ENCODE measurements around the gene NAA50. TPM values are rescaled to one million over a fixed set of nuclear protein-coding genes. Genes with fewer than 3 reads are reported as not detected.

Gene NAA50
- total RNA-seq, 1 donor from 2014 or later: 208 TPM

DNA sequence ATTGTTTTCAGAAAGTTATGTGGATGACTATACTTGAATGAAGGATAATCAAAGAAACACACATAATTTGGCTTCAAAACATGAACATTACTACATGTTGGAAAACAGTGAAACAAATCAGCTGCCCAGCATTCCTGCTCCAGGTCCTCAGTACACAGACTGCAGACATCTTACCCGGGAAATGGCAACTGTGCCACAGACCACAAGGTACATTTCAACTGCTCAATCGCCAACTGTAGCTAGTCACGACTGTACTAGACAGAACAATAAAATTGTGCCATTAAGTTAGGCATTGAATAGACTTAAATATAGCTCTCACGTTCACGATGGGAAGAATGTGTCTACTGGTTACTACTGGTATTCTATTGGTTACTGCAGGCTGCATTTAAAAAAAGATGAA lies 5.0 kb downstream of the NAA50 start:
- H3K4me1 Mint-ChIP-seq: peaks cover 31% of the 10 kb centered on the region
- Histone ChIP-seq H3F3A (ENCODE audit: low read depth) (peaks cover 9% of the 10 kb centered on the region), H3K4me3 (no peak overlapping the region), H3K9ac (no peak overlapping the region), H3K4me1 (peaks cover 16% of the 10 kb centered on the region), H4K20me1 (ENCODE audit: low read depth) (peaks cover 87% of the 10 kb centered on the region), H3K79me2 (ENCODE audit: low read depth) (peaks cover 99% of the 10 kb centered on the region), H2AFZ (replicated peaks) (no peak overlapping the region), H3K9me3 (ENCODE audit: low read depth) (no peaks in the 10 kb centered on the region), H3K27ac (no peak overlapping the region), H3K27me3 (no peaks in the 10 kb centered on the region), H3K36me3 (no peaks in the 10 kb centered on the region), H3K4me2 (no peak overlapping the region)
- H3K9me3 Mint-ChIP-seq: no peaks in the 10 kb centered on the region
- H3K27me3 Mint-ChIP-seq (ENCODE audit: insufficient read depth, low read depth): no peaks in the 10 kb centered on the region
- H3K27ac Mint-ChIP-seq: no peak overlapping the region
- DNase-seq (ENCODE audit: low spot score): no peak
- H3K36me3 Mint-ChIP-seq: no peaks in the 10 kb centered on the region
- TF ChIP-seq, protein P1, sequence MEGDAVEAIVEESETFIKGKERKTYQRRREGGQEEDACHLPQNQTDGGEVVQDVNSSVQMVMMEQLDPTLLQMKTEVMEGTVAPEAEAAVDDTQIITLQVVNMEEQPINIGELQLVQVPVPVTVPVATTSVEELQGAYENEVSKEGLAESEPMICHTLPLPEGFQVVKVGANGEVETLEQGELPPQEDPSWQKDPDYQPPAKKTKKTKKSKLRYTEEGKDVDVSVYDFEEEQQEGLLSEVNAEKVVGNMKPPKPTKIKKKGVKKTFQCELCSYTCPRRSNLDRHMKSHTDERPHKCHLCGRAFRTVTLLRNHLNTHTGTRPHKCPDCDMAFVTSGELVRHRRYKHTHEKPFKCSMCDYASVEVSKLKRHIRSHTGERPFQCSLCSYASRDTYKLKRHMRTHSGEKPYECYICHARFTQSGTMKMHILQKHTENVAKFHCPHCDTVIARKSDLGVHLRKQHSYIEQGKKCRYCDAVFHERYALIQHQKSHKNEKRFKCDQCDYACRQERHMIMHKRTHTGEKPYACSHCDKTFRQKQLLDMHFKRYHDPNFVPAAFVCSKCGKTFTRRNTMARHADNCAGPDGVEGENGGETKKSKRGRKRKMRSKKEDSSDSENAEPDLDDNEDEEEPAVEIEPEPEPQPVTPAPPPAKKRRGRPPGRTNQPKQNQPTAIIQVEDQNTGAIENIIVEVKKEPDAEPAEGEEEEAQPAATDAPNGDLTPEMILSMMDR (IDR thresholded peaks at IDR 0.05): no peak
- TF ChIP-seq EZH2phosphoT487 (IDR thresholded peaks at IDR 0.05) (no peak), EZH2 (IDR thresholded peaks at IDR 0.05) (no peak)
- no peak overlapping the region for H3K4me3 Mint-ChIP-seq

GRCh38 chr3:113736548-113737089 lies 9.4 kb downstream of the NAA50 start:
- no peak overlapping the region for H2AFZ ChIP-seq (replicated peaks)
- no peaks in the 10 kb centered on the region for H3K9me3 ChIP-seq (ENCODE audit: low read depth)
- no peaks in the 10 kb centered on the region for H3K36me3 ChIP-seq
- peaks cover 7% of the 10 kb centered on the region for H3K36me3 Mint-ChIP-seq
- peak; percentile 45 for DNase-seq (ENCODE audit: low spot score)
- peaks cover 85% of the 10 kb centered on the region for H4K20me1 ChIP-seq (ENCODE audit: low read depth)
- no peaks in the 10 kb centered on the region for H3K27me3 ChIP-seq
- H3K4me1 ChIP-seq: no peaks in the 10 kb centered on the region
- H3K4me2 ChIP-seq: no peak overlapping the region
- no peaks in the 10 kb centered on the region for H3K9me3 Mint-ChIP-seq
- H3K4me3 Mint-ChIP-seq: no peak overlapping the region
- peaks cover 9% of the 10 kb centered on the region for H3K4me1 Mint-ChIP-seq
- no peak for TF ChIP-seq EZH2 (IDR thresholded peaks at IDR 0.05)
- TF ChIP-seq, protein P1 (IDR thresholded peaks at IDR 0.05): peak; percentile 60
- H3K27ac Mint-ChIP-seq: no peak overlapping the region
- H3K27me3 Mint-ChIP-seq (ENCODE audit: insufficient read depth, low read depth): no peaks in the 10 kb centered on the region
- peaks cover 10% of the 10 kb centered on the region for H3F3A ChIP-seq (ENCODE audit: low read depth)
- H3K27ac ChIP-seq: no peak overlapping the region
- no peak overlapping the region for H3K9ac ChIP-seq
- peaks cover 100% of the 10 kb centered on the region for H3K79me2 ChIP-seq (ENCODE audit: low read depth)
- no peak overlapping the region for H3K4me3 ChIP-seq

GRCh38 chr3:113731694-113732093 lies 14.4 kb downstream of the NAA50 start:
- H4K20me1 ChIP-seq (ENCODE audit: low read depth): peaks cover 47% of the 10 kb centered on the region
- H3K4me3 ChIP-seq: no peak overlapping the region
- no peak overlapping the region for H3K9ac ChIP-seq
- TF ChIP-seq, protein P1 (IDR thresholded peaks at IDR 0.05): no peak
- no peak for TF ChIP-seq EZH2phosphoT487 (IDR thresholded peaks at IDR 0.05)
- TF ChIP-seq EZH2 (IDR thresholded peaks at IDR 0.05): no peak
- H3K36me3 ChIP-seq: no peaks in the 10 kb centered on the region
- H3K4me2 ChIP-seq: no peak overlapping the region
- Mint-ChIP-seq H3K4me1 (peaks cover 2% of the 10 kb centered on the region), H3K36me3 (peaks cover 11% of the 10 kb centered on the region), H3K9me3 (no peaks in the 10 kb centered on the region), H3K27ac (no peak overlapping the region), H3K27me3 (ENCODE audit: insufficient read depth, low read depth) (no peaks in the 10 kb centered on the region), H3K4me3 (no peak overlapping the region)
- H3K4me1 ChIP-seq: no peaks in the 10 kb centered on the region
- no peaks in the 10 kb centered on the region for H3K27me3 ChIP-seq
- H3F3A ChIP-seq (ENCODE audit: low read depth): peaks cover 6% of the 10 kb centered on the region
- H3K27ac ChIP-seq: no peak overlapping the region
- H2AFZ ChIP-seq (replicated peaks): no peak overlapping the region
- DNase-seq (ENCODE audit: low spot score): no peak
- H3K9me3 ChIP-seq (ENCODE audit: low read depth): no peaks in the 10 kb centered on the region
- H3K79me2 ChIP-seq (ENCODE audit: low read depth): peaks cover 100% of the 10 kb centered on the region
